H9 (cell line): ENCODE measurements around the gene NSMCE3. TPM values are rescaled to one million over a fixed set of nuclear protein-coding genes. Genes with fewer than 3 reads are reported as not detected.

ENCODE experiments used
- DNase-seq: peaks from one replicate; pipeline ENCODE4 v3.0.0-alpha.2; 2017
- H2AFZ ChIP-seq: one replicate; pipeline ENCODE4 v1.6.1; 2013; ENCODE audit warnings: mild to moderate bottlenecking, low read length, control low read depth, moderate library complexity
- H2AK5ac ChIP-seq: 2 replicates; pipeline ENCODE4 v1.6.1; 2013; ENCODE audit warnings: low read length, control low read depth, mixed read lengths; ENCODE audit not compliant: insufficient read length
- H2BK120ac ChIP-seq: one replicate; pipeline ENCODE4 v1.6.1; 2013; ENCODE audit warnings: low read depth, mild to moderate bottlenecking, low read length, control low read depth, inconsistent platforms; ENCODE audit not compliant: poor library complexity, severe bottlenecking
- H2BK12ac ChIP-seq: 2 replicates; pipeline ENCODE4 v1.6.1; 2013; ENCODE audit warnings: low read length, control low read depth, mixed read lengths, low read depth; ENCODE audit not compliant: insufficient read length
- H2BK15ac ChIP-seq: 2 replicates; pipeline ENCODE4 v1.6.1; 2013; ENCODE audit warnings: low read depth, low read length, control low read depth
- H2BK20ac ChIP-seq: one replicate; pipeline ENCODE4 v1.6.1; 2013; ENCODE audit warnings: low read depth, mild to moderate bottlenecking, low read length, control low read depth, inconsistent platforms; ENCODE audit not compliant: poor library complexity, severe bottlenecking
- H2BK5ac ChIP-seq: 2 replicates; pipeline ENCODE4 v1.6.1; 2013; ENCODE audit warnings: low read length, control low read depth, mixed read lengths; ENCODE audit not compliant: insufficient read length
- H3K14ac ChIP-seq: 2 replicates; pipeline ENCODE4 v1.6.1; 2013; ENCODE audit warnings: low read length, control low read depth; ENCODE audit not compliant: insufficient read depth
- H3K18ac ChIP-seq: 2 replicates; pipeline ENCODE4 v1.6.1; 2013; ENCODE audit warnings: low read depth, mild to moderate bottlenecking, mixed read lengths, low read length, control low read depth; ENCODE audit not compliant: insufficient read length
- H3K23ac ChIP-seq: 2 replicates; pipeline ENCODE4 v1.6.1; 2013; ENCODE audit warnings: low read length, control low read depth, mixed read lengths, low read depth; ENCODE audit not compliant: insufficient read length
- H3K23me2 ChIP-seq: 2 replicates; pipeline ENCODE4 v1.6.1; 2013; ENCODE audit warnings: low read depth, mild to moderate bottlenecking, mixed read lengths, low read length, control low read depth; ENCODE audit not compliant: insufficient read length, poor library complexity, severe bottlenecking
- H3K27ac ChIP-seq: 2 replicates; pipeline ENCODE4 v1.5.1; 2013; ENCODE audit warnings: low read length, control low read depth, mixed read lengths, low read depth; ENCODE audit not compliant: insufficient read length
- H3K27me3 ChIP-seq: 2 replicates; pipeline ENCODE4 v1.6.1; 2013; ENCODE audit warnings: low read length, control low read depth, inconsistent platforms; ENCODE audit not compliant: insufficient read depth
- H3K4ac ChIP-seq: 2 replicates; pipeline ENCODE4 v1.6.1; 2013; ENCODE audit warnings: low read depth, mild to moderate bottlenecking, control low read depth, inconsistent platforms, low read length, moderate library complexity
- H3K4me1 ChIP-seq: 2 replicates; pipeline ENCODE4 v1.6.1; 2013; ENCODE audit warnings: low read length, control low read depth, inconsistent platforms; ENCODE audit not compliant: insufficient read depth
- H3K4me2 ChIP-seq: 2 replicates; pipeline ENCODE4 v1.6.1; 2013; ENCODE audit warnings: low read length, control low read depth, mixed read lengths; ENCODE audit not compliant: insufficient read length, insufficient read depth
- H3K56ac ChIP-seq: 2 replicates; pipeline ENCODE4 v1.6.1; 2013; ENCODE audit warnings: low read depth, mild to moderate bottlenecking, mixed read lengths, low read length, control low read depth; ENCODE audit not compliant: insufficient read length
- H3K79me1 ChIP-seq: 2 replicates; pipeline ENCODE4 v1.6.1; 2013; ENCODE audit warnings: low read depth, mild to moderate bottlenecking, moderate library complexity, low read length, control low read depth, inconsistent platforms; ENCODE audit not compliant: insufficient read depth, poor library complexity, severe bottlenecking
- H3K79me2 ChIP-seq: 2 replicates; pipeline ENCODE4 v1.6.1; 2013; ENCODE audit warnings: low read length, control low read depth, inconsistent platforms; ENCODE audit not compliant: insufficient read depth
- H3K9ac ChIP-seq: 2 replicates; pipeline ENCODE4 v1.6.1; 2013; ENCODE audit warnings: low read length, control low read depth, mixed read lengths; ENCODE audit not compliant: insufficient read length; ENCODE audit errors: extremely low read depth
- H3K9me3 ChIP-seq: one replicate; pipeline ENCODE4 v1.6.1; 2013; ENCODE audit warnings: low read depth, low read length, inconsistent platforms; ENCODE audit not compliant: control insufficient read depth
- H3T11ph ChIP-seq: one replicate; pipeline ENCODE4 v1.6.1; 2013; ENCODE audit warnings: mild to moderate bottlenecking, low read length, control low read depth, inconsistent platforms
- H4K20me1 ChIP-seq: one replicate; pipeline ENCODE4 v1.6.1; 2013; ENCODE audit not compliant: control insufficient read depth, insufficient read length, insufficient read depth
- H4K5ac ChIP-seq: 2 replicates; pipeline ENCODE4 v1.6.1; 2013; ENCODE audit warnings: low read depth, mild to moderate bottlenecking, mixed read lengths, low read length, control low read depth; ENCODE audit not compliant: insufficient read length
- H4K8ac ChIP-seq: replicated peaks from 2 replicates; pipeline ENCODE4 v1.6.1; 2013; ENCODE audit warnings: low read length, control low read depth, mixed read lengths, low read depth; ENCODE audit not compliant: insufficient read length
- H4K91ac ChIP-seq: 2 replicates; pipeline ENCODE4 v1.6.1; 2013; ENCODE audit warnings: low read depth, mild to moderate bottlenecking, moderate library complexity, mixed read lengths, low read length, control low read depth; ENCODE audit not compliant: insufficient read length
- H3K27ac Mint-ChIP-seq, 3 experiments: 2 replicates in 2 of 3; 3 replicates in 1 of 3; pipeline ENCODE4 v1.8.0; 2020 to 2021; ENCODE audit warnings: mixed read lengths in 3 of 3, mild to moderate bottlenecking in 1 of 3, moderate library complexity in 1 of 3
- H3K27me3 Mint-ChIP-seq: 2 replicates; pipeline ENCODE4 v1.8.0; 2021; ENCODE audit warnings: low read depth, mild to moderate bottlenecking, moderate library complexity, mixed read lengths
- H3K36me3 Mint-ChIP-seq, 3 experiments: 2 replicates in 2 of 3; 3 replicates in 1 of 3; pipeline ENCODE4 v1.8.0; 2020 to 2021; ENCODE audit warnings: low read depth in 3 of 3, mixed read lengths in 3 of 3; ENCODE audit not compliant: insufficient read depth in 1 of 3
- H3K4me1 Mint-ChIP-seq, 2 experiments: 2 replicates each; pipeline ENCODE4 v1.8.0; 2020; ENCODE audit warnings: mixed read lengths in 2 of 2
- H3K4me3 Mint-ChIP-seq, 2 experiments: 2 replicates in 1 of 2; 3 replicates in 1 of 2; pipeline ENCODE4 v1.8.0; 2020 to 2021; ENCODE audit warnings: mild to moderate bottlenecking in 2 of 2, mixed read lengths in 2 of 2, moderate library complexity in 1 of 2
- H3K9me3 Mint-ChIP-seq, 2 experiments: 2 replicates in 1 of 2; 3 replicates in 1 of 2; pipeline ENCODE4 v1.8.0; 2020; ENCODE audit warnings: mild to moderate bottlenecking in 2 of 2, mixed read lengths in 2 of 2, moderate library complexity in 1 of 2
- CTCF ChIP-seq: fragments of 200-600 bp; sonication (generic); conservative IDR thresholded peaks from 3 replicates; pipeline ENCODE4 v1.8.0; 2021; ENCODE audit warnings: antibody characterized with exemption, mild to moderate bottlenecking
- WGBS: extraction: QIAGEN DNeasy Blood & Tissue Kit; methylation state at CpG from one replicate; pipeline ENCODE4 v1.1.7; 2013; ENCODE audit warnings: missing lambda C conversion rate, low lambda C conversion rate, mixed read lengths; ENCODE audit not compliant: insufficient read length; ENCODE audit errors: extremely low coverage; 5-methylcytosine and 5-hydroxymethylcytosine counted together
- total RNA-seq: library from RNA; stranded (reverse); gene quantifications from 2 replicates; pipeline ENCODE4 v1.2.1, GENCODE V29; 2021

The NSMCE3 gene
- total RNA-seq, 1 experiment from 2014 or later, result 6.9 TPM

- no peak overlapping the region for H3K27ac ChIP-seq
- Mint-ChIP-seq H3K27ac (peak overlapping the region in 2 of 3 experiments; percentile 16 to 76; a peak in 3 of 7 replicates), H3K36me3 (no peaks in the 10 kb centered on the region; a peak in 2 of 7 replicates), H3K27me3 (no peaks in the 10 kb centered on the region; the same call in 1 of the 2 replicates), H3K9me3 (no peaks in the 10 kb centered on the region), H3K4me1 (peaks cover 8 to 18% of the 10 kb centered on the region in 2 experiments), H3K4me3 (no peak overlapping the region)
- no peak overlapping the region for H3K14ac ChIP-seq
- no peaks in the 10 kb centered on the region for H3K4me1 ChIP-seq
- TF ChIP-seq CTCF, result no peak
- H4K8ac ChIP-seq, result no peak overlapping the region
- no peaks in the 10 kb centered on the region for H4K20me1 ChIP-seq
- H2BK20ac ChIP-seq, result no peak overlapping the region
- no peaks in the 10 kb centered on the region for H3K79me2 ChIP-seq
- no peak overlapping the region for H3K9ac ChIP-seq
- H3K27me3 ChIP-seq, result no peaks in the 10 kb centered on the region
- H2AFZ ChIP-seq, result no peak overlapping the region
- H2AK5ac ChIP-seq, result no peak overlapping the region
- no peak overlapping the region for H3K4ac ChIP-seq
- no peak overlapping the region for H2BK12ac ChIP-seq
- H3K23me2 ChIP-seq, result no peaks in the 10 kb centered on the region
- no peak overlapping the region for H2BK15ac ChIP-seq
- WGBS, result no CpG with 5 or more reads among the region's 7 CpGs
- no peak overlapping the region for H3K4me2 ChIP-seq
- no peak overlapping the region for H2BK120ac ChIP-seq
- no peak overlapping the region for H4K5ac ChIP-seq
- no peak overlapping the region for H4K91ac ChIP-seq
- no peak overlapping the region for H3K23ac ChIP-seq
- no peaks in the 10 kb centered on the region for H3K9me3 ChIP-seq
- H3T11ph ChIP-seq, result no peak overlapping the region
- no peak overlapping the region for H3K18ac ChIP-seq
- H3K79me1 ChIP-seq, result no peaks in the 10 kb centered on the region
- DNase-seq, result no peak
- H3K56ac ChIP-seq, result no peak overlapping the region
- no peak overlapping the region for H2BK5ac ChIP-seq
These were observed 25.1 kb downstream of the NSMCE3 start for GRCh38 chr15:29244544-29244943.
